Vagina (tissue), 2 donors: ENCODE results near the gene STOX2. TPM values are rescaled to one million over a fixed set of nuclear protein-coding genes. Genes with fewer than 3 reads are reported as not detected.

Experiments used
- DNase-seq, 2 donors: peaks; one replicate each; pipeline ENCODE4 v3.0.0-alpha.2; 2017; ENCODE audit errors: extremely low spot score in 2 of 2
- H3K27ac ChIP-seq: fragments of 200-600 bp; sonication (generic); one replicate; pipeline ENCODE4 v1.5.1; 2019
- H3K27me3 ChIP-seq: fragments of 200-600 bp; sonication (generic); one replicate; pipeline ENCODE4 v1.5.1; 2019
- H3K36me3 ChIP-seq, 2 donors: fragments of 200-600 bp; sonication (generic); one replicate each; pipeline ENCODE4 v1.5.1; 2017 to 2019
- H3K4me1 ChIP-seq: fragments of 200-600 bp; sonication (generic); one replicate; pipeline ENCODE4 v1.5.1; 2019
- H3K4me3 ChIP-seq, 2 donors: fragments of 200-600 bp; sonication (generic); 1 replicate in 1 of 2; 2 replicates in 1 of 2; pipeline ENCODE4 v1.5.1; 2016 to 2019
- H3K9me3 ChIP-seq: fragments of 200-600 bp; sonication (generic); one replicate; pipeline ENCODE4 v1.5.1; 2019
- POLR2A ChIP-seq, 2 donors: fragments of 450-650 bp; IDR thresholded peaks; one replicate each; pipeline ENCODE4 v1.6.1; 2017; ENCODE audit warnings: antibody characterized with exemption in 2 of 2, mild to moderate bottlenecking in 2 of 2, moderate library complexity in 2 of 2
- POLR2AphosphoS5 ChIP-seq, 2 donors: sonication (generic); formaldehyde crosslinking; IDR thresholded peaks; one replicate each; pipeline ENCODE4 v1.9.0; 2017; ENCODE audit warnings: antibody characterized with exemption in 2 of 2, mild to moderate bottlenecking in 2 of 2, low read depth in 1 of 2; ENCODE audit not compliant: insufficient read depth in 1 of 2
- intact Hi-C: fragments of 100-400 bp; cut with DNase I; formaldehyde crosslinking; loops from one replicate; pipeline ENCODE4 v1.15.1; 2023
- total RNA-seq: library from RNA; depleted of rRNA; stranded (reverse); fragments of >200 nt; gene quantifications from one replicate; pipeline ENCODE4 v1.2.3, GENCODE V29; 2016
- TF ChIP-seq, protein P1 (sequence below), 3 experiments: fragments of 450-650 bp in 2 of 3; fragments of 200-600 bp in 1 of 3; sonication (generic) in 1 of 3; IDR thresholded peaks; one replicate each; pipeline ENCODE4 v1.5.1; 2017 to 2019; ENCODE audit warnings: antibody characterized with exemption in 3 of 3, mild to moderate bottlenecking in 2 of 3, moderate library complexity in 2 of 3

The STOX2 gene
- total RNA-seq, 1 donor from 2014 or later = 11.5 TPM

DNA sequence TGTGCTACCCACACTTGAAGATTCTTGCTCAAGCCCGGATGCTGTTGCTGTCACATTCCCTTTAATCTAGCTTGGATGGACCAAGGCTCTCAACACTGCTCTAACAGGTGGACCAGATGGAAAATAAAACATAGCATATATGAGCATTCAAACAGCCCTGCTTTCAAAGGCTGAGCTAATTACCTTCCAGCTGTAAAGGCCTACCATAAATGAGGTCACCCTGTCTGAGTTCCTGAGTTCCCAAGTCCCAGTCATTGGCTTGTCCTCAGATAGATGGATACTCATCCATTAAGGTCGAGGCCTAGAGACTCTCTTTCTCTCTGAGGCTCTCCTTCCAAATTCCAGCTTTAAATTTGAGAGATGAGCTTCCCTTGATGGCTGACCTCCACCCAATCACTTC lies 147.5 kb downstream of the STOX2 start:
- Histone ChIP-seq H3K4me1 (no peaks in the 10 kb centered on the region), H3K27me3 (no peaks in the 10 kb centered on the region), H3K27ac (no peak overlapping the region), H3K4me3 (no peak overlapping the region), H3K36me3 (no peaks in the 10 kb centered on the region), H3K9me3 (no peaks in the 10 kb centered on the region)
- DNase-seq = no peak
- intact Hi-C loops = no loop called here
- no peak for TF ChIP-seq POLR2A (IDR thresholded peaks at IDR 0.05)
- no peak for TF ChIP-seq POLR2AphosphoS5 (IDR thresholded peaks at IDR 0.05; ENCODE audit: insufficient read depth in 1 of 2, low read depth in 1 of 2)
- TF ChIP-seq, protein P1, sequence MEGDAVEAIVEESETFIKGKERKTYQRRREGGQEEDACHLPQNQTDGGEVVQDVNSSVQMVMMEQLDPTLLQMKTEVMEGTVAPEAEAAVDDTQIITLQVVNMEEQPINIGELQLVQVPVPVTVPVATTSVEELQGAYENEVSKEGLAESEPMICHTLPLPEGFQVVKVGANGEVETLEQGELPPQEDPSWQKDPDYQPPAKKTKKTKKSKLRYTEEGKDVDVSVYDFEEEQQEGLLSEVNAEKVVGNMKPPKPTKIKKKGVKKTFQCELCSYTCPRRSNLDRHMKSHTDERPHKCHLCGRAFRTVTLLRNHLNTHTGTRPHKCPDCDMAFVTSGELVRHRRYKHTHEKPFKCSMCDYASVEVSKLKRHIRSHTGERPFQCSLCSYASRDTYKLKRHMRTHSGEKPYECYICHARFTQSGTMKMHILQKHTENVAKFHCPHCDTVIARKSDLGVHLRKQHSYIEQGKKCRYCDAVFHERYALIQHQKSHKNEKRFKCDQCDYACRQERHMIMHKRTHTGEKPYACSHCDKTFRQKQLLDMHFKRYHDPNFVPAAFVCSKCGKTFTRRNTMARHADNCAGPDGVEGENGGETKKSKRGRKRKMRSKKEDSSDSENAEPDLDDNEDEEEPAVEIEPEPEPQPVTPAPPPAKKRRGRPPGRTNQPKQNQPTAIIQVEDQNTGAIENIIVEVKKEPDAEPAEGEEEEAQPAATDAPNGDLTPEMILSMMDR (IDR thresholded peaks at IDR 0.05) = no peak

DNA sequence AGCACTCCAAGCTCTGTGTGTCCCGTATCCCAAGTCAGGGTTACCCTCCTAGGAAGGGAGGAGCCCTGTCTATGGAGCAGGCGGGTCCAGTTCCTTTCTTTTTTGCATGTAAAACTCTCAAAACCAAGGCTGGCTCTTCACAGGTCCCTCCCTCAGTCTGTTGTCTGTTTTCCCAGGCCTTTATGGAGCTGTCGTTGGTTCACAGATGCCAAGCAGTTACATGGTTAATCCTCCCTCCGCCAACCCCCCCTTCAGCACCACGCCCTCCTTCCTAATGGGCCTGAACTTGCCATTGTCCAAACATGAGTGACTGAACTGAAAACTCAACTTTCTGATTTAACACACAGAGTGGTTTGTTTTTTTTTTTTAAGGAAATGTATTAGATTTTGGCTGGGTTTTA lies 148.3 kb downstream of the STOX2 start:
- Histone ChIP-seq H3K36me3 (no peaks in the 10 kb centered on the region), H3K27me3 (no peaks in the 10 kb centered on the region), H3K9me3 (no peaks in the 10 kb centered on the region), H3K4me1 (no peaks in the 10 kb centered on the region), H3K27ac (no peak overlapping the region), H3K4me3 (no peak overlapping the region)
- TF ChIP-seq, protein P1 (IDR thresholded peaks at IDR 0.05) = no peak
- no peak for TF ChIP-seq POLR2AphosphoS5 (IDR thresholded peaks at IDR 0.05; ENCODE audit: insufficient read depth in 1 of 2, low read depth in 1 of 2)
- no peak for TF ChIP-seq POLR2A (IDR thresholded peaks at IDR 0.05)
- no peak for DNase-seq
- intact Hi-C loops = no loop called here

DNA sequence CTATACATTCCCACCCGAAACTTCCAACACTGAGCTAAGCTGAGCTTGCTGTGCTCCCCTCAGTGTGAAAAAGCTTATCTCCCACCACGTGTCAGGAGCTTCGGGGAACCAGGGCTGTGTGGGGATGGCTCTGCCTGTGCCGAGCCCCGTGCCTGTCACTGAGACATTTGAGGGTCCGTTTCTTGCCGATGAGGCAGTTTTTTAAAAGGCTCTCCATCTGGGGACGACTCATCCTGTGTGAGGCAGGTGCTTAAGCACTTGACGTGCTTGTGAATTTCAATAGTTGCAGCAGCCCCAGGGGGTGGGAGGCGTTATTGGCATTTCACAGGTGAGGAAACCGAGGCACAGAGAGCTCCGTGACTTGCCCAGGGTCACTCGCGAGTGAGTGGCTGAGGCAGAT lies 151.8 kb downstream of the STOX2 start:
- DNase-seq = no peak
- Histone ChIP-seq H3K27ac (no peak overlapping the region), H3K27me3 (no peaks in the 10 kb centered on the region), H3K4me3 (no peak overlapping the region), H3K36me3 (no peaks in the 10 kb centered on the region), H3K4me1 (no peaks in the 10 kb centered on the region), H3K9me3 (no peaks in the 10 kb centered on the region)
- intact Hi-C loops = no loop called here
- no peak for TF ChIP-seq POLR2AphosphoS5 (IDR thresholded peaks at IDR 0.05; ENCODE audit: insufficient read depth in 1 of 2, low read depth in 1 of 2)
- TF ChIP-seq POLR2A (IDR thresholded peaks at IDR 0.05) = no peak
- TF ChIP-seq, protein P1 (IDR thresholded peaks at IDR 0.05) = no peak

DNA sequence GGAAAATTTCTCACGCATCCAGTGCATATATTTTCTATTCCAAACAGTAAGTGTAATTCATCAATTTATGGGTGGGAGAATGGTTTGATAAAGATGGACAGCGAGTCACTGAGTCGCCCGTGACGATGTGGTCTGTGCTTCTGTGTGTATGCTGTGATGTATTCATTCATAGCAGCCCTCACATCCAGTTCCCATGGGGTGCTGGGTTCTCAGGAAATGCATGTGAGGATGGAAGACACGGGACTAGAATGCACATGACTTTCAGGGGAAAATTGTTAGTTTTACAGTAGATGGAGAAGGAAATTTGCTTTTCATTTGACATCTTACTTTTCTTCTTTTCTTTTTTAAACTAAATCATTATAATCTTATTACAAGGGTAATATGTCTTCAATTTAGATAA lies 152.9 kb downstream of the STOX2 start:
- no peak for DNase-seq
- Histone ChIP-seq H3K9me3 (no peaks in the 10 kb centered on the region), H3K4me3 (no peak overlapping the region), H3K36me3 (no peaks in the 10 kb centered on the region), H3K27ac (no peak overlapping the region), H3K4me1 (no peaks in the 10 kb centered on the region), H3K27me3 (no peaks in the 10 kb centered on the region)
- TF ChIP-seq, protein P1 (IDR thresholded peaks at IDR 0.05) = no peak
- TF ChIP-seq POLR2A (IDR thresholded peaks at IDR 0.05) (no peak), POLR2AphosphoS5 (IDR thresholded peaks at IDR 0.05; ENCODE audit: insufficient read depth in 1 of 2, low read depth in 1 of 2) (no peak)
- intact Hi-C loops = no loop called here

DNA sequence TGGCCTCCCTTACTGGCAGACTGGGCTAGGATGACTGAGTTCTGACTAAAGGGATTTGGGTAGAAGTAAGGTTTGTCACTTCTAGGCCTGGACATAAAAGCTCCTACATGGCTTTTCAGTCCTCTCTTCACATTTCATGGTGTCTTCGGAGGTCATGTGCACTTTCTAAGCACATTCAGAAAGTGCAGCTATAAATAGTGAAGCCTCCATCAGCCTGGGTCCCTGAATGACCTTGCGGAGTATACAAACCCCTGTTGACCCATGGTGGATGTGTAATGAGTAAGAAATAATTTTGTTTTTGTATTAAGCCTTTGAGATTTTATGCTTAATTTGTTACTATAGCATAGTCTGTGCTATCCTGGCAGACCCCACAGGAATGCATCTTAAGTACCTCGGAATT lies 154.0 kb downstream of the STOX2 start:
- H3K9me3 ChIP-seq = no peaks in the 10 kb centered on the region
- no peaks in the 10 kb centered on the region for H3K27me3 ChIP-seq
- no peak for DNase-seq
- no peak overlapping the region for H3K27ac ChIP-seq
- H3K4me1 ChIP-seq = no peaks in the 10 kb centered on the region
- H3K4me3 ChIP-seq = no peak overlapping the region
- TF ChIP-seq POLR2AphosphoS5 (IDR thresholded peaks at IDR 0.05; ENCODE audit: insufficient read depth in 1 of 2, low read depth in 1 of 2) (no peak), POLR2A (IDR thresholded peaks at IDR 0.05) (no peak)
- TF ChIP-seq, protein P1 (IDR thresholded peaks at IDR 0.05) = no peak
- intact Hi-C loops = no loop called here
- no peaks in the 10 kb centered on the region for H3K36me3 ChIP-seq
